GM21515 (cell line): ENCODE measurements around the gene RNF213.
A peak's percentile ranks its signal among the peaks of the same experiment; 100 is the strongest.

ENCODE experiments used
- ATAC-seq: cut with Tn5 transposase; IDR thresholded peaks from one replicate; pipeline ENCODE4 v1.9.1; 2021; ENCODE audit not compliant: unreplicated experiment

Gene RNF213

GRCh38 chr17:80414508-80414802, 153.8 kb downstream of the RNF213 start:
- no peak for ATAC-seq

DNA sequence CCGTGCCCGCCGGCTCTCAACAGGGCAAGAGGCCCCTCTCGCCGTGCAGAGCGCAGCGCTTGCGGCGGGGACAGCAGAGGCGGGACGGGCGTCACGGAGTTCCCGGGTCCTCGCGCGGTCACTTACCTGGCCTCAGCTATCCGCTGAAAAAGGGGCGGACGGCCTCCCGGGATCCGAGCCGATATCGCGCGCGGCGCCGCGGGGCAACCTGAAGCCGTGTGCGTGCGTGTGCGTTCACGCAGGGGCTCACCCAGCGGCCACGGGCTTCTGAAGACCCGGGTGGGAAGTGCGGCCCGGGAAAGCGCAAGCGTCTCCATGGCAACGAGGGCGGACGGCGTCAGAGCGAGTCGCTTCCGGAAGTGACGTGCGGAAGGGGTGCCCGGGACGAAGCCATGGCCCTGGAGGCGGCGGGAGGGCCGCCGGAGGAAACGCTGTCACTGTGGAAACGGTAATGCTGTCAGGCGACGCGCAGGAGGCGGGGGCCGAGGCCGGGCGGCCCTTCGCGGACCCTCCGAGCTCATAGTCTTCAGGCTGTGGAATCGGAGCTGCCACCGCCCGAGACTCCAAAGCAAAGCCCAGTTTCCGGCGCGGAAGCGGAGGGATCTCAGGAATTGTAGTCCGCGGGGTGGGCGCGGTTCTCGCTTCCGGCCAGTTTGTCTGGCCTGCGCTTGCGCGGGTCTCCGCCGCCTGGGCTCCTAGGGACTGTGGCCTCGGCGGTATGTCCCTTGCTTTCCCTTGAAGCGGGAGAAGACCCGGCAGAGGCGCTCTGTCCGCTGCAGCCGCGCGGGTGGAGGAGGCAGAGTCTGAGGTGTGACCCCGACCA, 154.4 kb downstream of the RNF213 start, which contains the start of gene ENDOV:
Gene ENDOV (plus strand): TSS at position 365 of the 823 bp plus-strand sequence. CDS start 28 bp downstream, at position 393.
- ATAC-seq = peak; percentile 93

- ATAC-seq = peak; percentile 30
Measured at GRCh38 chr17:80415626-80416137, 155.0 kb downstream of the RNF213 start.

DNA sequence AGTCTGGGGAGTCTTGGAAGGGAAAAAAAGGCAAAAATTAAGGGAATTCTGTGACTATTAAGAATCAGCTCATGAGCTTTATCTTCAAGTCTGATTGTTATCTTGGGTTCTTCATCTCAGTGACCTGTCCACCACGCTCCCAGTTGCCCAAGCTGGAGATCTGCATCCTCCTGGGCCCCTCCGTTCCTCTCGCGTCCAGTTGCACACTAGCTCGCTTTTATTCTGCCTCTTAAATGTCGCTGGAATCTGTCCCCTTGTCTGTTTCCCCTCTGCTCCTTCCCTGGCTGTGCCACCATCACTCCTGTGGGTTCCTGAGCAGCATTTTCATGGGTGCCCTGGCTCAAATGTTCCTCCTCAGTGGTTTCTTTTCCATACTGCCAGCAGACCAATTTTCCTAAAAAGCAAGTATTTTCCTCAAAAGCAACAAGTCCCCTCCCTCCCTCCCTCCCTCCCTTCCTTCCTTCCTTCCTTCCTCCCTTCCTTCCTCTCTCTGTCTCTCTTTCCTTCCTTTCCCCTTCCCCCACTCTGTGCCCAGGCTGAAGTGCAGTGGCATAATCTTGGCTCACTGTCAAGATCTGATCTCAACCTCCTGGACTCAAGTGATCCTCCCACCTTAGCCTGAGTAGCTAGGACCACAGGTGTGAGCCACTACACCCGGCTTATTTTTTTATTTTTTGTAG, 155.7 kb downstream of the RNF213 start:
- ATAC-seq = no peak

DNA sequence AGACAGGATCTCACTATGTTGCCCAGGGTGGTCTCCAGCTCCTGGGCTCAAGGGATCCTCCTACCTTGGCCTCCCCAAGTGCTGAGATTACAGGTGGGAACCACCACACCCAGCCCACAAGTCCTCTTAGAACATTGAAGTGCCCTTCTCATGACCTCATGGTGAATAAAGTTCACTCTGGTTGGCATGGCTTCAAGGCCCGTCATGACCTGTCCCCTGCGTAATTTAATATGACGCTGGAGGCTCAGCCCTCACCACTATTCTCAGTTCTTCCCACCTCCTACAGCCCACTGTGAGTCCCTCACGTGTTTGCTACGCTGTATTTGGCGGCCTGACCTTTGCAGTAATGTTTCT, 156.3 kb downstream of the RNF213 start:
- no peak for ATAC-seq

DNA sequence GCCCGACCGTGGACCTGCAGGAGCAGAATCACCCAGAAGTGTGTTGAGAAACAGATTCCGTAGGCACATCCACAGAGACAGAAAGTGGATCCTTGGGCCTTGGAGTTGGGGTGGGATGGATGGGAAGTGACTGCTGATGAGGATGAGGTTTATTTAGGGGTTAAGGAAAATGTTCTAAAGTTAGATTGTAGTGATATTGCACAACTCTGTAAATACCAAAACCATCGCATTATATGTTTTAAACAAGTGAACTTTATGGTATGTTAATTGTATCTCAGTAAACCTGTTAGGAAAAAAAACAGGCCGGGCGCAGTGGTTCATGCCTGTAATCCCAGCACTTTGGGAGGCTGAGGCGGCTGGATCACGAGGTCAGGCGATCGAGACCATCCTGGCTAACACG, 157.9 kb downstream of the RNF213 start:
- ATAC-seq = no peak

DNA sequence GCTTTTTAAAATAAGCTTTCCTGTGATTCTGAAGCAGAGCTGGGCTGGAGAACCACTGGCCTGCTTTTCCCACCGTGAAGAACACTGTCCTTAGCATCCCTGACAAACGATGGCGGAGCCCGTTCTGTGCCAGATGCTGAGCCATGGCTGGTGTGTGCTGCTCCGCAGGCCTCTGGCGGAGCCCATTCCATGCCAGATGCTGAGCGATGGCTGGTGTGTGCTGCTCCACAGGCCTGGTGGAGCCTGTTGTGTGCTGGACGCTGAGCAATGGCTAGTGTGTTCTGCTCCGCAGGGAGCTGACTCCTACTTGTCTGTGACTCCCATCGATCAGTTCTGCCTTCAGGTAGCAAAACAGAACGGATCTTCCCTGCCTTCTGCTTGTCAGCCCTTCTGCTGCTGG, 158.6 kb downstream of the RNF213 start:
- no peak for ATAC-seq

DNA sequence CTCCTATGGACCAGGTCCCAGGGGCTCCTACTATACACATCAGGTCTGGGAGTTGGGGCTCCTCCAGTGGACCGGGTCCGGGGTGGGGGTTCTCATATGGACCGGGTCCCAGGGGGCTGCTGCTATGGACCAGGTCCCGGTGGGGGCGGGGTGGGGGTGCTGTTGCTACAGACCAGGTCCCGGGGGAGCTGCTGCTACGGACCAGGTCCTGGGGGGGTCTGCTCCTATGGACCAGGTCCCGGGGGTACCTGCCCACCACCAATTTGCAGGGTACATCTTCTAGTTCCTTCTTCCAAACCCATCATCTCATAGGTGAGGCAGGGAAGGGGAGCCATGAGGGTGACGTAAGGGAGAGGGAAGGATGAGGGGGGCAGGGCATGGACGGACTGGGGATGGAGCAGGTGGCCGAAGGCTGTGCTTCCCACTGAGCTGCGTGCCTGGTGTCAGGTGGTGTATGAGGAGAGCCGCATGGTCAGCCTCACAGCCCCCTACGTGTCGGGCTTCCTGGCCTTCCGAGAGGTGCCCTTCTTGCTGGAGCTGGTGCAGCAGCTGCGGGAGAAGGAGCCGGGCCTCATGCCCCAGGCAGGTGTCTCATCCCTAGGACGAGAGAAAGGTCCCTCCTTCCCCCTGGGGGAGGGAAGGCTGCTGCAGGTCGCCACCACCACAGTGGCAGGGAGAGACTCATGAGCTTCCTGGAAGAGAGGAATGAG, 160.9 kb downstream of the RNF213 start:
- no peak for ATAC-seq

GRCh38 chr17:80422276-80422675, 161.6 kb downstream of the RNF213 start:
- no peak for ATAC-seq

DNA sequence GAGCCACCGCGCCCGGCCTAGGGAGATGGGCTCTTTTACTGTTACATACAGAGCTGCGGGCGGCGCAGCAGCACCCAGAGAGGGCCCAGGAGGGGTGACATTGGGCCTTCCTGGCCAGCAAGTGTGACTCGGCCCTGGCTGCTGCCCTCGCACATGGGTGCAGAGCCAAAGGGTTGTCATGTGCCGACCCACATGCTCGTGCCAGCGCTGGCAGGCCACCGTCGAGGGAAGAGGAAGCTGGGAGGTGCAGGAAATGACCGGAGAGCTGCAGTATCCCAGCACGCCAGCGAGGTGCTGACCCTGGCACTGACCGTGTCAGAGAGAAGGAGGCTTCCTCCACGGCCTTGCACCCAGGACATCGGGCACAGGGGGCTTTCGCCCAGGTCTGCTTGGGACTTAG, 162.3 kb downstream of the RNF213 start:
- no peak for ATAC-seq

GRCh38 chr17:80423536-80424225, 163.0 kb downstream of the RNF213 start:
- ATAC-seq = no peak

DNA sequence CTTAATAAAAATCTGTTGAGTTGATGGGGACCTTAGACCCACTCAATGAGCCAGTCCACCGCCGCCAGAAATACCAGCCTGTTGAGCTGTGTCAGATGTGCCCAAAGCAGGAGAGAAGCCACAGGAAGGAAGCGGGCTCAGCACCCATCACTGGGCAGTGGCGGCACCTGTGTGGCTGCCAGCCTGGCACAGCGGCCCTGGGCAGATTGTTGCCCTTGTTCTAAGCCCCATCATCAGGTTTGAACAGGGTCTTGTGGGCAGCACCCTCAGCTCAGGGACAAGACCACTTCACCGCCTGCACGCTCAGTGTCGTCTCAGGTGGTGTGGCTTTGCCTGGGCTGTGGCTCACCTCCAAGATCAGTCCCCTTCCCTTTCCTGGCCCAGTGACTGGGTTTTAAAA, 163.6 kb downstream of the RNF213 start:
- ATAC-seq = no peak

DNA sequence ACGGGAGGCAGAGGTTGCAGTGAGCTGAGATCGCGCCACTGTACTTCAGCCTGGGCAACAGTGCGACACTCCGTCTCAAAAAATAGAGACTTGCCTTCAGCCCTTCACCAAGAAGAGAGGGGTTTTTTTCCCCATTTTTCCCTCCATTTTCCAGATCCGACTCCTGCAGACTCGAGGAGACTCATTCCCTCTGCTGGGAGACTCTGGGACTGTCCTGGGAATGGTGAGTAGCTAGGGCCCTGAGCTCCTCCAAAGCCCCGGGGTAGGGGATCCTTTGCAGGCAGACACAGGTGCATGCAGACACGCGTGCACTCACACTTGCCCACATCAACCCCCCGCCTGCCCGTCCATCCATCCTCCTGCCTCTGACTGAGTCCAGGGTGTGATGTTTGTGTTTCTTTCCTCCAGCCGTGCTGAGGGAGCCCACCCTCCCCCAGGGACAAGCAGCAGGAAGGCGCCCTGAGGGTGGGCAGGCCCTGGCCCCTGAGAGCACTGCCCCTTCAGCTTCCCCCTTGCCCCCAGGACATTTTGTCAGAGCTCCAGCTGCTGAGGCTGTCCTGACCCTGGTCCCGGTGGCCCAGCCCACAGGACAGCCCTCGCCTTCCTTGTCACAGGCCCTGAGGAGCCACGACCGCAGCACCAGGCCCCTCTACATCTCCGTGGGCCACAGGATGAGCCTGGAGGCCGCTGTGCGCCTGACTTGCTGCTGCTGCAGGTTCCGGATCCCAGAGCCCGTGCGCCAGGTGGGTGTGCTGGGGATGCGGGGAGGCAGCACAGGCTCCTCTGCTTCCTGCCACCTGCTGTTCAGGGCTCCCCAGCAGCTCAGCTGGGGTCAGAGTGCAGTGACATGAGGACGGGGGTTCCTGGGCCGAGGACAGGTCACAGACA, 164.5 kb downstream of the RNF213 start:
- ATAC-seq = no peak

GRCh38 chr17:80425835-80426426, 165.3 kb downstream of the RNF213 start:
- no peak for ATAC-seq

- peak; percentile 61 for ATAC-seq
Measured at GRCh38 chr17:80426671-80427326, 166.1 kb downstream of the RNF213 start.

- no peak for ATAC-seq
Measured at GRCh38 chr17:80427366-80428282, 167.0 kb downstream of the RNF213 start.

- no peak for ATAC-seq
Measured at GRCh38 chr17:80428363-80428762, 167.7 kb downstream of the RNF213 start.

DNA sequence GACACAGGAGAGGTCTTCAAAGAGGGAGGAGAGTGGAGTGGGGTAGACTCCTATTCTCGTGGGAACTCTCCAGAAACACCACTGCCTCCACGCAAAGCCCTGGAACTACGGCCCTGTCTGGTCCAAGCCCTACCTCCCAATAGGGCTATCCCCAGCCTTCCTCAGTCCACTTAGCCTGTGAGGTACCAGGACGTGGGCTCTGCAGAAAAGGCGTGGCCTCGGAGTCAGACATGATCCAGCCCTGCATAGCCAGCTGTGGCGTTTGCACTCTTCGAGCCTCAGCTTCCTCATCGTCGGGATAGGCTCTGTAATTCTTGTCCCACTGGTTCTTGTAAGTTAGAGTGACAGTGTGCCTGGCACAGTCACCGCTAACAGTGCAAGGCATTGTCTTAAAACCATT, 168.1 kb downstream of the RNF213 start:
- no peak for ATAC-seq
